Nephron progenitor cell (in vitro differentiated cells): ENCODE data around the gene NFASC.

Experiments
- DNase-seq: peaks from one replicate; pipeline ENCODE4 v3.0.0; 2021
- H3K27ac Mint-ChIP-seq: 2 replicates; pipeline ENCODE4 v1.8.0; 2021; ENCODE audit warnings: mild to moderate bottlenecking, moderate library complexity, mixed read lengths
- H3K27me3 Mint-ChIP-seq: 2 replicates; pipeline ENCODE4 v1.8.0; 2021; ENCODE audit warnings: mild to moderate bottlenecking, low read depth, mixed read lengths; ENCODE audit not compliant: poor library complexity
- H3K36me3 Mint-ChIP-seq: 2 replicates; pipeline ENCODE4 v1.8.0; 2021; ENCODE audit warnings: low read depth, mixed read lengths
- H3K4me1 Mint-ChIP-seq: 2 replicates; pipeline ENCODE4 v1.8.0; 2021; ENCODE audit warnings: mixed read lengths
- H3K4me3 Mint-ChIP-seq: 2 replicates; pipeline ENCODE4 v1.8.0; 2021; ENCODE audit warnings: mild to moderate bottlenecking, moderate library complexity, mixed read lengths
- H3K9me3 Mint-ChIP-seq: 2 replicates; pipeline ENCODE4 v1.8.0; 2021; ENCODE audit warnings: mild to moderate bottlenecking, moderate library complexity, mixed read lengths
- CTCF ChIP-seq: fragments of 200-600 bp; sonication (generic); IDR thresholded peaks from 2 replicates; pipeline ENCODE4 v1.5.0; 2021; ENCODE audit warnings: antibody characterized with exemption

NFASC gene

GRCh38 chr1:204870160-204870912, at the start of gene NFASC:
NFASC (plus strand) TSS chr1:204870862; CDS start chr1:204944316, 73,454 bp downstream.
- no peaks in the 10 kb centered on the region for H3K9me3 Mint-ChIP-seq
- peaks cover 6% of the 10 kb centered on the region for H3K27me3 Mint-ChIP-seq
- no peak for DNase-seq
- no peak within 1 kb of the TSS for H3K4me3 Mint-ChIP-seq
- no peaks in the 10 kb centered on the region for H3K4me1 Mint-ChIP-seq
- no peak for TF ChIP-seq CTCF
- no peaks in the 10 kb centered on the region for H3K36me3 Mint-ChIP-seq
- no peak within 1 kb of the TSS for H3K27ac Mint-ChIP-seq

GRCh38 chr1:204821476-204821875, 49.2 kb upstream of the NFASC start:
- DNase-seq: no peak

GRCh38 chr1:204821924-204822323, 48.7 kb upstream of the NFASC start:
- Mint-ChIP-seq H3K36me3 (no peaks in the 10 kb centered on the region), H3K4me3 (no peak overlapping the region)

More at GRCh38 chr1:204821476-204821875, 49.2 kb upstream of the NFASC start:
- Mint-ChIP-seq H3K36me3 (no peaks in the 10 kb centered on the region), H3K4me1 (no peaks in the 10 kb centered on the region), H3K9me3 (no peaks in the 10 kb centered on the region), H3K27me3 (peaks cover 57% of the 10 kb centered on the region), H3K4me3 (no peak overlapping the region), H3K27ac (no peak overlapping the region)
- TF ChIP-seq CTCF: no peak

GRCh38 chr1:204826970-204827369, 43.7 kb upstream of the NFASC start:
- H3K27me3 Mint-ChIP-seq: peaks cover 87% of the 10 kb centered on the region
- peak; percentile 24 for TF ChIP-seq CTCF

More at GRCh38 chr1:204821924-204822323, 48.7 kb upstream of the NFASC start:
- no peaks in the 10 kb centered on the region for H3K9me3 Mint-ChIP-seq
- TF ChIP-seq CTCF: no peak
- no peaks in the 10 kb centered on the region for H3K4me1 Mint-ChIP-seq
- H3K27me3 Mint-ChIP-seq: peaks cover 60% of the 10 kb centered on the region
- no peak overlapping the region for H3K27ac Mint-ChIP-seq
- no peak for DNase-seq

GRCh38 chr1:204828352-204828850, 42.3 kb upstream of the NFASC start:
- Mint-ChIP-seq H3K27ac (no peak overlapping the region), H3K9me3 (no peaks in the 10 kb centered on the region), H3K4me3 (peak overlapping the region; percentile 67), H3K27me3 (peaks cover 85% of the 10 kb centered on the region), H3K4me1 (no peaks in the 10 kb centered on the region), H3K36me3 (no peaks in the 10 kb centered on the region)
- TF ChIP-seq CTCF: no peak
- peak; percentile 90 for DNase-seq

More at GRCh38 chr1:204826970-204827369, 43.7 kb upstream of the NFASC start:
- Mint-ChIP-seq H3K36me3 (no peaks in the 10 kb centered on the region), H3K9me3 (no peaks in the 10 kb centered on the region), H3K4me1 (no peaks in the 10 kb centered on the region), H3K27ac (no peak overlapping the region), H3K4me3 (no peak overlapping the region)
- peak; percentile 50 for DNase-seq
